DMS53 treated with DMSO at 0.1 percent for 48 hours (cell line): ENCODE results near the gene GPX3.

Source experiments
- DNase-seq: peaks from one replicate; lab custom pipeline; 2025; ENCODE audit not compliant: unreplicated experiment; lab: John Stamatoyannopoulos, UW

GPX3 gene

DNA sequence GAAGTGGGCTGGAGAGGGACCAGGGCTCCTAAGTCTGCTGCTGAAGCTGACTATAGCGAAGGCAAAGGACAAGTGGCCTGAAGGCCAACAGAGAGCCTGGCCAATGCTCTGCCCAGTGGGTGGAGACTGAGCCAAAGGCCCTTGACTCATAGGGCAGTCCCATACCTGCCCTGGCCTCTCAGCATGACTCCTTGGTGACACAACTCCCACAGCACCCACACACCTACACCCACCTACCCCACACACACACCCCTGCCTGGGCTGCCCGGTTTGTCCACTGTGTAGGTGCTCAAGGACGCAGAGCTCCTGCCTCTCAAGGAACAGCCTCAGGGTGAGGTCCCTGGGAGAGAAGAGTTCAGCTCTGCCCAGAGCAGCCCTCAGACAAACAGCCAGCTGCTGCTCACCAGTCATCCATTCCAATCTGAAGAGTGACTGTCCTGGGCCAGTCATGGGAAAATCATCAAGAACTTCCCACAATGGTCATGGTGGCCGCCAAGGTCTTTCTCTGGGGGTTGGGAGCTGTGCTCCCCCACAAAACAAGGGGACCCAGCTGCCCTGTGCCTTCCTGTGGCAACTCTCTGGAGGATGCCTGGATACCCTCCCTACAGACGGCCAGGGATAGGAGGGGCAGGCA is 55.4 kb downstream of the GPX3 start:
- DNase-seq = no peak

DNA sequence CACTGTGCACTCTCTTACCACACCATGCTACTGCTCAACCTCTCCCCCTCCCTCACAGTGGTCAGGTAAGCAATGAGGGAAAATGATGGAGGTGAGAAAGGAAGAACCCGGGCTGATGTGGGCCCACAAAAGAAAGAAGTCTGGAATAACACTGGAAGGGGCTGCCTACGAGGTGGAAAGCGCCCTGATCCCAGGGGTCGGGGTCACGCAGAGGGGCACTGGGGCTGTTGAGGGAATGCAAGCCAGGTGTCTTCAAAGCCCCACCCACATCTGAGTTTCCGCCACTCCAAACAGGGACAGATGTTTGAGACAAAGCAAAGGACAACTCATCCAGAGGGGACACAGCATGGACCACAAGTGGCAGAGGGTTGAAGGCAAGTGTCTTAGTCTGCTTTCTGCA is 56.2 kb downstream of the GPX3 start:
- no peak for DNase-seq

DNA sequence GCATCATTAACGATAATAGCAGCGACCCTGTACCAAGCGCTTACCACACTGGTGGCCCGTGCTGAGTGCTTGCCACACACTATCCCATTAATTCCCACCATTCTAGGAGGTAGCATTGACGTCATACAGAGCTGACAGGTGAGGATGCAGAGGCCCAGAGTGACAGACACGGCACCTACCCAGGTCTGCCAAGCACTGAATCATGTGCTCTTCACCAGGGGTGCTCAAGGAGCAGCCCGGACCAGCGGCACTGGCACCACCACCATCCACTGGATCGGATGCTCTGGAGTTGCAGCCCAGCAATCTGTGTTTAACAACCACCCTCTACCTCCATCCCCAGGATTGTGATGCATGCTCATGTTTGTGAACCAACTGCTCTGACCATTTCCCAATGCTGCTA is 57.0 kb downstream of the GPX3 start:
- DNase-seq = no peak

DNA sequence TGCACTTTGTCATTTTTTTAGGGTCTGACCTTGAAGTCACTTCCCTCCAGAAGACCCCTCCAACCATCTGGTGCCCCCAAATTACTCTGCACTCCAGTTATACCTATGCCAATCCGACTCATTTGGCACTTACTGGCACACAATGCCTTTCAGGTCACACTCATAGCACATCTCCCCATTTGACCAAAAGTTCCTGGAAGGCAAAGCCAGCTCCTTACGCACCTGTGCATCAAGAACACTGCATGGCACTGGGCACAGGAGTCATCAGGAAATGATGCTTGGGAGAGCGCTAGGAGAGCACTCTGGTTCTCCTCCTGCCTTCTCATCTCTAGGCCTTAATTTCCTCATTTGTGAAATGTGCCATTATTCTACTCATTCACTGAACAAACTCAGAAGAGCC is 57.6 kb downstream of the GPX3 start:
- no peak for DNase-seq
